GM12872 (cell line): ENCODE results near the gene LRP6.

Source experiments
- CTCF ChIP-seq: IDR thresholded peaks from 3 replicates; pipeline ENCODE4 v1.5.1; 2011; ENCODE audit warnings: low read depth, mild to moderate bottlenecking, low read length, moderate library complexity; ENCODE audit not compliant: insufficient read depth

The LRP6 gene

DNA sequence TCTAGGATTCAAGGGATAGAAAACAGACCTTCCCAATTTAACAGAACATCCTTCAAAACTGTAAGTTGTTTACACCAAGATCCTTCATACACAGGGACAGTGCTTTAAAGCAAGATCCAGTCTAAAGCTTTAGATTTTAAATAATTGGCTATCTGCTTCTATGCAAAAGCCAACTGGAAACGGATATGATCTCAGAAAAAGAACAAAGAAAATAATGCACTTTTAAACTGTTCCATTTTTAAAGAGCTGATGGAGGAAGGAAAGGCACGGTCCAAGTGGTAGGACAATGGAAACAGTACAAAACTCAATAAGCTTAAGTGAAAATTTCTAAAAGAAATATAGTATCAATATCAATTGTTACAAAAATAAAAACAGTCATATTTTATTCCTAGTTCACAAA is 27.7 kb downstream of the LRP6 start:
- no peak for TF ChIP-seq CTCF

- no peak for TF ChIP-seq CTCF
Observed at GRCh38 chr12:12238605-12239004, 28.2 kb downstream of the LRP6 start.

GRCh38 chr12:12236896-12237295 is 29.9 kb downstream of the LRP6 start:
- TF ChIP-seq CTCF = no peak

GRCh38 chr12:12230275-12230674 is 36.6 kb downstream of the LRP6 start:
- TF ChIP-seq CTCF = no peak

GRCh38 chr12:12229556-12230092 is 37.2 kb downstream of the LRP6 start:
- no peak for TF ChIP-seq CTCF

- no peak for TF ChIP-seq CTCF
Observed at GRCh38 chr12:12228402-12228801, 38.4 kb downstream of the LRP6 start.

DNA sequence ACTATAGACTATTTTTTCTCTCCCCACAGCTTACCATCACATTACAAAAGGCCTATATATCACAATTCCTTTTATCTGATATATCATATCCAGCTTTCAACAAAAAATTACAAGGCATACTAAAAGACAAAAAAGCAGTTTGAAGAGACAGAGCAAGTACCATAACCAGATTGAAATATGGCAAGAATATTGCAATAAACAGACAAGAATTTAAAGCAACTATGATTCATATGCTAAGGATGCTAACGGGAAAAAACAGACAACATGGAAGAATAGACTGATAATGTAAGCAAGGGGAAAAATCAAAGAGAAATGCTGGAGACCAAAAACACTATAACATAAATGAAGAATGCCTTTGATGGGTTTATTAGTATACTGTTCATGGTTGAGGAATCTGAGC is 40.7 kb downstream of the LRP6 start:
- no peak for TF ChIP-seq CTCF
